ENCODE measurements around the gene C1orf35.

The C1orf35 gene

GRCh38 chr1:228093050-228093906 lies 9.8 kb downstream of the C1orf35 start:
- DNase-seq, result no peak

- no peak for DNase-seq
Observed at GRCh38 chr1:228092342-228093049, 10.6 kb downstream of the C1orf35 start.

GRCh38 chr1:228091084-228091483 lies 12.0 kb downstream of the C1orf35 start:
- no peak for DNase-seq

- no peak for DNase-seq
Observed at GRCh38 chr1:228090613-228091081, 12.5 kb downstream of the C1orf35 start.

GRCh38 chr1:228089519-228090380 lies 13.4 kb downstream of the C1orf35 start:
- no peak for DNase-seq

- no peak for DNase-seq
Observed at GRCh38 chr1:228088586-228089498, 14.3 kb downstream of the C1orf35 start.

- no peak for DNase-seq
Observed at GRCh38 chr1:228087771-228088251, 15.3 kb downstream of the C1orf35 start.

- peak; percentile 50 for DNase-seq
Observed at GRCh38 chr1:228085287-228085951, 17.7 kb downstream of the C1orf35 start.

GRCh38 chr1:228084797-228085196 lies 18.3 kb downstream of the C1orf35 start:
- DNase-seq, result no peak

- no peak for DNase-seq
Observed at GRCh38 chr1:228084325-228084724, 18.8 kb downstream of the C1orf35 start.

- peak; percentile 60 for DNase-seq
Observed at GRCh38 chr1:228083871-228084278, 19.2 kb downstream of the C1orf35 start.

- DNase-seq, result peak; percentile 60
Observed at GRCh38 chr1:228082918-228083870, 19.9 kb downstream of the C1orf35 start.

GRCh38 chr1:228082214-228082917 lies 20.8 kb downstream of the C1orf35 start, which contains the start of gene ARF1:
Gene ARF1, plus strand, starts transcription at chr1:228082708. Its CDS starts 14,407 bp downstream, at chr1:228097115.
- peak; percentile 98 for DNase-seq

GRCh38 chr1:228081578-228082213 lies 21.4 kb downstream of the C1orf35 start:
- DNase-seq, result peak; percentile 59

- DNase-seq, result no peak
Observed at GRCh38 chr1:228081144-228081543, 22.0 kb downstream of the C1orf35 start.

- no peak for DNase-seq
Observed at GRCh38 chr1:228079601-228080263, 23.4 kb downstream of the C1orf35 start.

- DNase-seq, result no peak
Observed at GRCh38 chr1:228079013-228079412, 24.1 kb downstream of the C1orf35 start.
